ENCODE measurements around the gene HSPA12B. TPM values are rescaled to one million over a fixed set of nuclear protein-coding genes. Genes with fewer than 3 reads are reported as not detected.

The HSPA12B gene
- total and polyA plus RNA-seq, 2 donors from 2014 or later, result 8.7 to 18.9 TPM

DNA sequence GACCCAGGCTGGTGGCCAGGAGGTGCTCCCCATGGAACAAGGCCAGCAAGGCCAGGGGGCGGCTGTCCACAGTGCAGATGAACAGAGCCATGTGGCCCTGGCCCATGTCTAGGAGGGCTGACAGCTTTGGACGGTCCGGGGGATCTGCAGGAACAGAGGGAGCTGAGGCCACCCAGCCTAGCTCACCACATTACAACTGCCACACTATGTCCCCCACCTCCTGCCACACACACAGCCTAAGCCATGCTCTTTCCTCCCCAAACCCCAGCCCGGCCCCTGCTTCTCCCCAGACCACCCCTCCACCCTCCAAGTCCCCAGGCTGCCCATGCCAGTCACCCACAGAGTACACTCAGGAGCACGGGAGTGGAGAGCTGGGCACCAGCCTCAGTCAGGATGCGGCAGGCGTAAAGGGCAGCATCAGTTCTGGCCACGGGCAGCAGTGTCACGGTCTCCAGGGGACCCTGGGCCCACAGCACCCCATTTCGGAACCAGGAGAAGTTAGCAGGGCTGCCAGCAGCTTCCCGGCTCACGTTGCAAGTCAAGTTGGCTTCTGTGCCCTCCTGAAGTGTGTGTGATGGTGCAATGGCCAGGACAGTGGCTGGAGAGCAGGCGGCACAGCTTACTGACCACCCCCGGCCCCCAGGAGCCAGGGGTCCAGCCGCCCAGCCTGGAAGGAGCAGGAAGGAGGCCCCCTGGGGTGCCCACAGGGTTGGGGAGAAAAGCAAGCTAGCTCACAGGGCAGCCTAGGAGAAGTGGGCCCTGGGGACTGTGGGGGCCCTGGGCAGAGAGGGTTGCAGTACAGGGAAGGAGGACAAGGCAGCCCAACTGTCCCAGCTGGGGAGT lies 35.5 kb upstream of the HSPA12B start:
- H3K4me3 ChIP-seq (ENCODE audit: low read length in 3 of 3), result no peak overlapping the region
- intact Hi-C loops (cut with DNase I), result no loop called here
- H3K9me3 ChIP-seq (ENCODE audit: control insufficient read depth in 2 of 3, insufficient read depth in 1 of 3, low read length in 3 of 3), result no peaks in the 10 kb centered on the region
- no peaks in the 10 kb centered on the region for H3K36me3 ChIP-seq (ENCODE audit: control insufficient read depth in 2 of 3, insufficient read depth in 3 of 3, low read length in 3 of 3)
- H3K9ac ChIP-seq (ENCODE audit: low read length in 3 of 3), result no peak overlapping the region
- no peak for FAIRE-seq
- TF ChIP-seq, protein P1, sequence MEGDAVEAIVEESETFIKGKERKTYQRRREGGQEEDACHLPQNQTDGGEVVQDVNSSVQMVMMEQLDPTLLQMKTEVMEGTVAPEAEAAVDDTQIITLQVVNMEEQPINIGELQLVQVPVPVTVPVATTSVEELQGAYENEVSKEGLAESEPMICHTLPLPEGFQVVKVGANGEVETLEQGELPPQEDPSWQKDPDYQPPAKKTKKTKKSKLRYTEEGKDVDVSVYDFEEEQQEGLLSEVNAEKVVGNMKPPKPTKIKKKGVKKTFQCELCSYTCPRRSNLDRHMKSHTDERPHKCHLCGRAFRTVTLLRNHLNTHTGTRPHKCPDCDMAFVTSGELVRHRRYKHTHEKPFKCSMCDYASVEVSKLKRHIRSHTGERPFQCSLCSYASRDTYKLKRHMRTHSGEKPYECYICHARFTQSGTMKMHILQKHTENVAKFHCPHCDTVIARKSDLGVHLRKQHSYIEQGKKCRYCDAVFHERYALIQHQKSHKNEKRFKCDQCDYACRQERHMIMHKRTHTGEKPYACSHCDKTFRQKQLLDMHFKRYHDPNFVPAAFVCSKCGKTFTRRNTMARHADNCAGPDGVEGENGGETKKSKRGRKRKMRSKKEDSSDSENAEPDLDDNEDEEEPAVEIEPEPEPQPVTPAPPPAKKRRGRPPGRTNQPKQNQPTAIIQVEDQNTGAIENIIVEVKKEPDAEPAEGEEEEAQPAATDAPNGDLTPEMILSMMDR (IDR thresholded peaks at IDR 0.05; ENCODE audit: borderline replicate concordance, extremely low read depth, insufficient read depth), result no peak
- no peaks in the 10 kb centered on the region for H3K27me3 ChIP-seq (ENCODE audit: control insufficient read depth, insufficient read depth, low read length)
- no peak overlapping the region for H3K27ac ChIP-seq (ENCODE audit: low read depth in 2 of 2, low read length in 2 of 2)
- peak in 2 of 5 donors; percentile 28 to 63 for DNase-seq
- H3K4me1 ChIP-seq (ENCODE audit: control insufficient read depth in 2 of 3, insufficient read depth in 2 of 3, low read depth in 1 of 3, low read length in 3 of 3), result no peaks in the 10 kb centered on the region

DNA sequence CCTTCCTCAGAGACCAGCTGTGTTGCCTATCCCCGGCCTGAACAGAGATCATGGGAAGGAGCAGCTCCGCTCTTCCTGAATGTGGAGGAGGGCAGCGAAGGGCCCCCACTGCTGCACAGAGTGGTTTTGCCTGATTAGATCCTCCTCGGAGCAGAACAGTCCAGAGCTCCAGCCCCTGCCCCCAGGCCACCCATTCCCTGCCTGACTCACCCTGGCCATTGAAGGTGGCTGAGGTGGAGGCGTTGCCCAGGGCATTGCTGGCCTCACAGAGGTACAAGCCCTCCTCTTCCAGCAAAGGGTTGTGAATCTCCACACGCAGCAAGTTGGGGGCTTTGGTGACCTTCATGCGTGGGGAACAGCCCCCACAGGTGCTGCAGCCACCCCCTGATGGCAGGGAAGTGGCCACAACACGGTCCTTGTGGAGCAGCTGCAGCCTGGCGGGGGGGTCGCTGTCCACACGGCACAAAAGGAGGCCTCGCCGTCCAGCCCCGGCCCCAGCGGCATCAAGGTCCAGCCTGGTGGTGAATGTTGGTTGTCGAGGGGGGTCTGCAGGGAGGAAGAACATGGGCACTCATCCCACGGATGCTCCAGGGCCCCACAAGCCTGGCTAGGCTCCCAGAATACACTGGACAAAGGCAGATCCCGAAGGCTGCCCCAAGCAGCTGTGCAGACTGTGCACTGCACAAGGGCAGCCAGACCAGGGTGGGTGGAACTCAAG lies 34.7 kb upstream of the HSPA12B start:
- intact Hi-C loops (cut with DNase I), result no loop called here
- peak in 2 of 5 donors; percentile 35 to 47 for DNase-seq

DNA sequence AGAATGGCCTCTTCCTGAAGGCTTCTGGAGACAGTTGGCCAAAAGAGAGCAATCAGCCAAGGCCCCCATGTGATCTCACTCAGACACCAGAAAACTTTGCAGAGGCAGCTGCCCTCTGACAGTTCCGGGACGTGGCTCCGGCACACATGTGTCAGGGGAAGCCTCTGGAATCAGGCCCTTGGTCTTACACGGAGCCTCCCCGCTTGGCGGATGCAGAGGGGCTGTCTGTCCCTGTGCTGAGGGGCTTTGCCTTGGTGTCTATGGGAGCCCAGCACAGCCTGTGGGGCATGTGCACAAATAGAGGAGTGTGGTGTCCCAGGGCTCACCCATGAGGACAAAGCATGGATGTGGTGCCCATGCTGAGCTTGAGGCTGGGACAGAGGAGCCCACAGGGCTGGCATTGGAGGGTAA lies 33.9 kb upstream of the HSPA12B start:
- FAIRE-seq (no peak), DNase-seq (peak in 2 of 5 donors; percentile 33 to 41)
- no peaks in the 10 kb centered on the region for H3K4me1 ChIP-seq (ENCODE audit: control insufficient read depth in 2 of 3, insufficient read depth in 2 of 3, low read depth in 1 of 3, low read length in 3 of 3)
- no peaks in the 10 kb centered on the region for H3K9me3 ChIP-seq (ENCODE audit: control insufficient read depth in 2 of 3, insufficient read depth in 1 of 3, low read length in 3 of 3)
- H3K4me3 ChIP-seq (ENCODE audit: low read length in 3 of 3), result no peak overlapping the region
- TF ChIP-seq, protein P1 (IDR thresholded peaks at IDR 0.05; ENCODE audit: borderline replicate concordance, extremely low read depth, insufficient read depth), result no peak
- H3K9ac ChIP-seq (ENCODE audit: low read length in 3 of 3), result no peak overlapping the region
- no peaks in the 10 kb centered on the region for H3K27me3 ChIP-seq (ENCODE audit: control insufficient read depth, insufficient read depth, low read length)
- H3K36me3 ChIP-seq (ENCODE audit: control insufficient read depth in 2 of 3, insufficient read depth in 3 of 3, low read length in 3 of 3), result no peaks in the 10 kb centered on the region
- intact Hi-C loops (cut with DNase I), result no loop called here
- H3K27ac ChIP-seq (ENCODE audit: low read depth in 2 of 2, low read length in 2 of 2), result no peak overlapping the region

More for the DNA sequence above, 34.7 kb upstream of the HSPA12B start:
- Histone ChIP-seq H3K4me1 (ENCODE audit: control insufficient read depth in 2 of 3, insufficient read depth in 2 of 3, low read depth in 1 of 3, low read length in 3 of 3) (no peaks in the 10 kb centered on the region), H3K36me3 (ENCODE audit: control insufficient read depth in 2 of 3, insufficient read depth in 3 of 3, low read length in 3 of 3) (no peaks in the 10 kb centered on the region), H3K9ac (ENCODE audit: low read length in 3 of 3) (no peak overlapping the region), H3K27me3 (ENCODE audit: control insufficient read depth, insufficient read depth, low read length) (no peaks in the 10 kb centered on the region), H3K27ac (ENCODE audit: low read depth in 2 of 2, low read length in 2 of 2) (no peak overlapping the region), H3K9me3 (ENCODE audit: control insufficient read depth in 2 of 3, insufficient read depth in 1 of 3, low read length in 3 of 3) (no peaks in the 10 kb centered on the region), H3K4me3 (ENCODE audit: low read length in 3 of 3) (no peak overlapping the region)
- FAIRE-seq, result no peak
- TF ChIP-seq, protein P1 (IDR thresholded peaks at IDR 0.05; ENCODE audit: borderline replicate concordance, extremely low read depth, insufficient read depth), result no peak

Measured in kidney (tissue), 14 donors.